NCI-H2107 (cell line): Measurements from ENCODE around the gene SENP8.

ENCODE experiments used
- DNase-seq: peaks from one replicate; lab custom pipeline; 2025; lab: John Stamatoyannopoulos, UW

SENP8 gene

DNA sequence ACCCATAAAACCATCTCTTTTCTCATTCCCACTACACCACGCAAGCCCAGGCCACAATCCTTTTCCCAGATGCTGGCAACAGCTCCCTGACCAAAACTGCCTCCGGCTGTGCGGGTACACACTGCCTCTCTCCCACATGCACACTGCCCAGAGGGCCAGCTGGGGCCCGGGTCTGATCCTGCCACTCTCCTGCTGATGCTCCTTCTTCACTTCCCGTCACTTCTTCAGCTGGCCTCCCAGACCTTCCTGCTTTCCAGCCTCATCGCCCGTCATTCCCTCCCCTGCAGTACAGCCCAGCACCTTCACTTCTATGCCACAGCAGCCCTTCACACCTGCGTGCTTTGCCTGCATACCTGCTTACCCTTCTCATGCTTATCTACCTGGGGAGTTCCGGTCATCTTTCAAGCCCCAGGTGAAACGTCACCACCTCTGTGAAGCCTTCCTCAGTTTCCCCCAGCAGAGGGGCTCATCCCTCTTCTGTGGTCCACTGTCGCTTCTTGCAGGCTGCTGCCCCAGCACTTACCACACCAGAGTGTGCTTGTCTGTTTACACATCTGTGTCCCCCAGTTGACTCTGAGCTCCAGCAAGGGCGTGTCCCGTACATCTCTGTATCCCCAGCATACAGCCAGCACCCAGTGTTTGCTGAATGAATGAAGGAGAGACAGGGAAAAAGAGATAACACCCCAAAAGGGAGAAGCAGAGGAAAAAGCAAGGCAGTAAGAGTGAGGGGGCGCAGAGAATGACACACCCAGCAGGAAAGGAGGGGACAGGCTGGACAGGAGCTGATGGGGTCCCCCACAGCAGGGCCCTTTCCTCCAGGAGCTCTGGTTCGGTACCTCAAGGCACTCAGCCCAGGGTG, 57.2 kb downstream of the SENP8 start:
- DNase-seq, result no peak

DNA sequence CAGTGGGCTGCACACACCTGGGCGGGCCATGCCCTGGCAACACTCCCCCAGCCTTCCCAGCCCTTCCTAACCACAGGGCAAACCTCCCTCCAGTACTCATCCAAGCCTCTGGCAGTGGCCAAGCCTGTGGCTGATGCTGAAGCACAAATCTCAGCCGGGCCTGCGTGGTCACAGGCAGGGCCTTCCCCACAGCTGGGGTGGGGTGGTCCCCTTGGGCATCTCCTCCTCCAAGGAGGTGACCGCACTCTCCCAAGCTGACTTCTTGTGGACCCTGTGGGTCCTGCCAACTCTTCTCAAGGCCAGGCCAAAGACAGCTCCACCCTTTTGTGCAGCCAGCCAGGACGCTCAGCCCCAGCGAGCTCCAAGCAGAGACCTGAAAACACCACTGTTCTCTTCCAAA, 58.0 kb downstream of the SENP8 start:
- no peak for DNase-seq

DNA sequence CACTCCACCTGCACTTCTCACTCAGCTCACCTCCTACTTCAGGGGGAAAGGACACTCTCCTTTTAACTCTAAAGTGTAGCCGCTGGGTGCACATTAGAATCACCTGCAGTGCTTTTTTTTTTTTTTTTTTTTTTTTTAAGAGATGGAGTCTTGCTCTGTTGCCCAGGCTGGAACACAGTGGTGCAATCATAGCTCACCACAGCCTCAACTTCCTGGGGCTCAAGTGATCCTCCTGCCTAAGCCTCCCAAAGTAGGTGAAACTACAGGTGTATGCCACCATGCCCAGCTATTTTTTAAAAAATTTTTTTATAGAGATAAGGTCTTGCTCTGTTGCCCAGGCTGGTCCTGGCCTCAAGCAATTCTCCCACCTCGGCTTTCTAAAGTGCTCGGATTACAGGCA, 58.5 kb downstream of the SENP8 start:
- DNase-seq, result no peak

DNA sequence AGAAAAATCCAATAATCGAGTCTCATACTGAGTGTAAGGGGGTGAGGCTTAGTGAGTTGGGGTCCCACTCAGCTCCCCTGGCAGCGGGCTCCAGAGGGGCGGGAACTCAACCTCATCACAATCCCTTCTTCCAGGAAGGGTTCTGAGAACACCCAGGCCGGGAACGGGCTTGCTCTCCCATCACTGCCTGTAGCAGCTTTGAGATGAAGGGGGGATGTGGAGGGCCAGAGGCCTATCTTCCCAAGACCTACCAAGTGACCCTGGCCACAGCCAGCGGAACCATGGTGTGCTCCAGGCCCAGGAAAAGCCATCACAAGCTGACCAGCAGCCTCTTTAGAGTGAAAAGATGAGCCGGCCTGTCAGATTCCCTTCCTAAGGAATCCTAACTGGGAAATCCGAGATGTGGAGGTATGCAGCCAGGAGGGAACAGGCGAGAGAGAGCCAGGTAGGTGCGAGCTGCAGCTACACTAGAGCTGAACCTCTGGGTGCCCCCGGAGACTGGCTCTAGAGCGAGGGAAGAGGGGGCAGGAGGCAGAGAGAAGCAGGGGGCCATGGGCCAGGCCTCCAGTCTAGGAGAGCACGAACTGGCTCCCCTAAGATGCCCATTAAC, 60.9 kb downstream of the SENP8 start:
- no peak for DNase-seq

GRCh38 chr15:72179950-72180581, 61.9 kb downstream of the SENP8 start:
- DNase-seq, result no peak

DNA sequence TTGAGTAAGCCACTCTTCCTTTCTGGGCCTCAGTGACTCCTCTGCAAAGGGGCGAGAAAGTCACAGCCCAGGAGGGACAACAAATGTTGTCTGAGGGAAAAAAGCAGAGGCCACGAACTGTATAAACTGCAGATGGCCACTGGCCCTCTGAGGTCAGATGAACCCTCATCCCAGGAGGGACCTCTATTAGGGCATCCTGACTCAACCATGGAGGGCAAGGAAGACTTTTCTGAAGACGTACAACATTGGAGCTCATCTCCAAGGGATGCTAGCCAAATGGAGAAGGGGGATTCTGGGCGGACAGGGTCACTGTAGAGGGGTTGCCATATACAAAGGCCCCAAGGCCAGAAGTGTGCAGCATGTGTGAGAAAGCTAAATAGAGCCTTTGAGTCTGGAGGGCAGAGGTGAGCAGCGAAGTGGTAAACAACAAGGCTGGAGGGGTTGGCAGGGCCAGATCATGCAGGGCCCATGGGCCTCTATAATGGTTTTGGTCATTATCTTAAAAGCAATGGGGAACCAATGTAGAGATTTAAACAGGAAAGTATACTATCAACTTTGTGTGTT, 62.6 kb downstream of the SENP8 start:
- no peak for DNase-seq

DNA sequence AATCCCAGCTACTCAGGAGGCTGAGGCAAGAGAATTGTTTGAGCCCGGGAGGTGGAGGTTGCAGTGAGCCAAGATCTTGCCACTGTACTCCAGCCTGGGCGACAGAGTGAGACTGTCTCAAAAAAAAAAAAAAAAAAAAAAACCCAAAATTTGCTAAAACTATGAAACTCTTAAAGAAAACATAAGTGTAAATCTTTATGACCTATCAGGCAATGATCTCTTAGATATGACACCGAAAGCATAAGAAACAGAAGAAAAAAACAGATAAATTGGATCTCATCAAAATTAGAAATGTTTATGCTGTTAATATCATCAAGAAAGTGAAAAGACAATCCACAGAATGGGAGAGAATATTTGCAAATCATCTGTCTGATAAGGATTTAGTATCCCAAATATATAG, 64.0 kb downstream of the SENP8 start:
- no peak for DNase-seq

GRCh38 chr15:72182673-72183072, 64.5 kb downstream of the SENP8 start:
- DNase-seq, result no peak

GRCh38 chr15:72183781-72184164, 65.6 kb downstream of the SENP8 start:
- DNase-seq, result no peak

DNA sequence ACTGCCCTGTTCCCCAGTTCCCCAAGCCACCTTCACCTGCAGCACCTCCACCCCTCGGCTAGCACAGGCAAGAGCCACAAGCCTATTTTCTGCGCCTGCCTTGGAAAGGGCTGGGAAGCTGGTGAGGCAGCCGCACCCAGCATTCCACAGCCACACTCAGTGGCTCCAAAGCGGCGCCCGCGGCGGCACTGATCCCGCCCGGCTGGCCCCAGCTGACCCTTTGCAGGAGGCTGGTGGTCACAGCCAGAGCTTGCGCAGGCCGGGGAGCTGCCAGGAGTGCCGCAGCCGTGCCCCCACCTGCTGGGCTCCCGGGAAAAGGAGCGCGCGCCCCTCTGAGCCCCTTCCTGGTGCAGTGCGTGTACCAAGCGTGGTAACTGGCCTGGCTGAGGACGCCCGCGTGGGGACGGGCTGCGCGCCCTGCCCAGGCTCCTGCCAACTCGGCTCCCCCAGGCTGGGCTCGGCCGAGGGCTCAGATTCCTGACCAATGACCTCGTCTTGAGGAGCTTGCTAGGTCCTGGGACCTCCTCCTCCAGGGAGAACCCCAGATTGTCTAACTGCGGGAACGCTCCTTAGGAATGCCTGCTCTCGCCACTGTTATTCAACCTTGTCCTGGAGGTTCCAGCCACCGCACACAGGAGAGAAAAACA, 66.1 kb downstream of the SENP8 start:
- DNase-seq, result no peak

DNA sequence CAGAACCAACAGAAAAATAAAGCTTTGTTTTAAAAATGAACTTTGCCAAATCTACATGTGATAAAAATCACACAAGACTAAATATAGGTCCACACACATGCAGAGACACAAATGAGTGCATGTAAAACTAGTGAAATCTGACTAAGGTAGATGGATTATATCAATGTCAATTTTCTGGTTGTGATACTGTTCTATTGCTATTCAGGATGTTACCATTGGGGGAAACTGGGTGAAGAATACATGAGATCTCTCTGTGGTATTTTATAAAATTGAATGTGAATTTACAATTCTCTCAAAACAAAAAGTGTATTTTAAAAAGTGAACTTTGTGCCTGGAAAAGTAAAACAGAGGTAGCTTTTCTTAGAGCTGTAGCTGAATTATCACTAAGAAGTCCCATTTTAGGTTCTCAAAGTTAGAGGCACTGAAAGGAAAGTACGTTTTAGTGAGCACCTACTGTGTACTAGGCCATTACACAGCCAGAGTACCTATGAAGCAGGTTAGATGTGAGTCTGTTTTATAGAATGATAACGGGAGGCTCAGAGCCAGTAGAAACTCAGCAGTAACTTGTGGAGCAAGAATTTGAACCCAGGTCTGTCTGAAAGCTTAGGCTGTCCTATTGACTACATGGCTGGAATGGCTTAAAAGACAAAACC, 71.2 kb downstream of the SENP8 start:
- DNase-seq, result no peak

DNA sequence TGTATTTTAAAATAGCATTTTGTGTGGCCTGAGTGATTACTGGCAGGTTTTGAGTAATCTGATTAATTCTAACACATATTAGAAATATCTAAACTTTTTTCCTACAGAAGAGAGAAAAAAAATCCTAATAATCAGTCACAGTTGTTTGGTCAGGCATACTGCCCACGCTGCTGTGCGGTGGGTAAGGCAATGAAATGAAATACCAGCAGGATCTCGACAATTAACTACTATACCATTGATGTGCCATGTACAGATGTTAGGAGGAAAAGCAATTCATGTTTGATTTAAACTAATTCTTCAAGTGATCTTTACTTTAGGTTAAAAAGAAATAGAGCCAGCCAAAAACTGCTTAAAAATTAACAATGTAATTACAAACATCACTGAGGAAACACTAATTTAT, 74.2 kb downstream of the SENP8 start:
- DNase-seq, result no peak
